ENCODE data around the gene CMTM7.

Gene CMTM7

GRCh38 chr3:32488474-32489008 is 96.9 kb downstream of the CMTM7 start:
- DNase-seq (ENCODE audit: low read depth, low spot score) = no peak

DNA sequence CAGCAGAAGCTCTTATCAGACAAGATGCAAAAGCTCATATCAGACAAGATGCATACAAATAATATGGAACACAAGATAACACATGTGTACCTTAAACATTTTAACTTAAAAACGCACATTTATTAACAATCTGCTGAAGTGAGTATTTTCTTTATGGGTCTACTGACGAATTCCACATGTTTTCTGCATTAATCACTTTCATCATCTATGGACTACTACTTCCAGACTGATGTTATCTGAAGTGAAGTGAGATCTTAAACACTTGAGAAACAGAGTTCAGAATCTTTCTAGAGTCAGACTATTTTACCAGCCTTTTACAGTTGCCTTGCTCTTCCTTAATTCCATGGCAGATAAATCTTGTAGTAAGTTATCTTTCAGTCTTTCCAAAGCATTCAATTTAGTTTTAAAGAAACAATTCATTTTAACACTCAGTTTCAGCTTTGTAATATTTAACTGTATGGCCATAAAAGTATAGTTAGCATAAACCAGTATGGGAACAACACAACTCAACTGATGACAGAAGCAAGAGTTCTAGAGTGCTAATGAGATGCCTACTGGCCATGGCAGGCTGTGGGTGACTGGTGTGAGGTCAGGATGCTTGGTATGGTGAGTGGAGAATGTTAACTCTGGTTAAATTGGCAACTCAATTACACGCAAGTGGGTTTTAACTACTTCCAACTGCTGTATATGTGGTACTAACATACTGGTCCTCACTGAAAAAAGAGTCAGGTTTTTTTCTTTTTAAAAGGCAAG is 101.2 kb downstream of the CMTM7 start:
- no peak for DNase-seq (ENCODE audit: low read depth, low spot score)

DNA sequence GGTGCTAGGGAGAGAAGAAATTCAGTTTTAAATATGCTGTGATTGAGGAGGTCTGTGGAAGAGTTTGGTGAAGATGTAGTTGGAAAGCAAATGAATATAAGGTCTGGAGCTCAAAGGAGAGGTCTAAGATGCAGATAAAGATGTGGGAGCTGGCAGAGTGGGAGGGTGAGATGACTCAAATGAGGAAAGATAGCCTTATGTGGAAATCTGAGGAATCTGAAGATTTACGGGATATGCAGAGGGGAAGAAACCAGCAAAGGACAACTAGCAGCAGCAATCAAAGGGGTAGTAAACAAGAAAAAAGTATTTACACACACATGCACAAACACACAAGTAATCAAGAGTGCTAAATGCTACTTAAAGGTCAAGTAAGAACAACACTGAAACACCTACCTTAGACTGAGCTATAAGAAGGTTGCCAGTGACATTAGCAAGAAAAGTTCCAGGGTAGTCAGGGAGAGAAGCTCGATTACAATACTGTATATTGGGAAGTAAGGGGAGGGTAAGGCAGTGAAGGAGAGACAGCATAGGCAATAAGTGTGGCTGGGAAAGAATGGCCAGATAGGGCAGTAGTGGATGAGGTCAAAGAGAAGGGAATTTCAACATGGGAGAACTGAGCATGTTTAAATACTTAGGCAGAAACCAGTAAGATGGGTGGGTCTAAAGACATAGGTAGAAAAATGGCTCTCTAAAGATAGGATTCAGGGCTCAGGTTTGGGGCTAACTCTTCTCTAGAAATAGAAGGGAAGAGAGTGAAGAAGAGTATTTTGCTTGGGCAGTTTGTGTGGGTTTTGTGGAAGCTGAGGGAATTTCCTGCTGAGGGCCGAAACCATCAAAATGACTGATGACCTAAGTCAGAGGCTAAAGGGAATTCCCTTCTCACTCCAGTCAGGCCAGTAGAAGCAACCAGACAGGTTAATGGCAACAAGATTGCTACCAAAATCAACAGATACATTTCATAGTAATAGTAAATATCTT is 102.1 kb downstream of the CMTM7 start:
- DNase-seq (ENCODE audit: low read depth, low spot score) = no peak

GRCh38 chr3:32495085-32495484 is 103.4 kb downstream of the CMTM7 start:
- no peak for DNase-seq (ENCODE audit: low read depth, low spot score)

- DNase-seq (ENCODE audit: low read depth, low spot score) = no peak
Observed at GRCh38 chr3:32495609-32496008, 104.0 kb downstream of the CMTM7 start.

DNA sequence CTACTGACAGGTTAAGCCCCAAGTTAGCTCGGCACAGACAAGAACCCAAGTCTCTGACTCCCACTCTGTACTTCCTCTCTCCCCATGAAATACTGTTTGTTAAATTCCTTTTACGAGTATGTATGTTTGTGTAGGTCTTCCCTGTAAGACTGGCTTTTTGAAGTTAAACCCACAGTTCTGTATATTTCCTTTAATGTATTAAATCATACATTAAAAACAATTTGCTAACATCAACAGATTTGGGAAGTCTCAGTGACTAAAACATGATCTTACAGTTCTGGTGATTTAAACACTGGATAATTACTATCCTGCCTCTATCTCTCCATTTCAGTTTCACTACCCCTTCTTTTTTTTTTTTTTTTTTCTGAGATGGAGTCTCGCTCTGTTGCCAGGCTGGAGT is 106.6 kb downstream of the CMTM7 start:
- no peak for DNase-seq (ENCODE audit: low read depth, low spot score)

GRCh38 chr3:32498992-32499391 is 107.3 kb downstream of the CMTM7 start:
- DNase-seq (ENCODE audit: low read depth, low spot score) = no peak

DNA sequence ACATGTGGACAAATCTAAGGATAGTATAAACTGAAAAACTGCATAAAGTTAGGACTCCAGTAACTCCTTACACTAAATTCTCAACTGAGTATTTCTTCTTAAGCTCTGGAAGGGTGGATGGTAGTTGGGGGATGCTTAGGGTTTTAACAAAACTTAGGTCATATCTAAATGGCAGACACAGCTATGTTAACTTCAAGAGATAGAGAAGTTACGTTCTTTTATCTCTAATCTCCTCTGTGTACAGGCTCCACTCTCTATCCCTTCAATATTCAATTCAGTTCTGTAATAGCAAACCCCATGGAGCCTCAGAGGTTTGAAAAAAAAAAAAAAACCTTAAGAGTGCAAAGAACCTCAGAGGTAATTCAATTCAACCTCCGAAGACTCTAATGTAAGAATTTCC is 107.9 kb downstream of the CMTM7 start:
- DNase-seq (ENCODE audit: low read depth, low spot score) = no peak

DNA sequence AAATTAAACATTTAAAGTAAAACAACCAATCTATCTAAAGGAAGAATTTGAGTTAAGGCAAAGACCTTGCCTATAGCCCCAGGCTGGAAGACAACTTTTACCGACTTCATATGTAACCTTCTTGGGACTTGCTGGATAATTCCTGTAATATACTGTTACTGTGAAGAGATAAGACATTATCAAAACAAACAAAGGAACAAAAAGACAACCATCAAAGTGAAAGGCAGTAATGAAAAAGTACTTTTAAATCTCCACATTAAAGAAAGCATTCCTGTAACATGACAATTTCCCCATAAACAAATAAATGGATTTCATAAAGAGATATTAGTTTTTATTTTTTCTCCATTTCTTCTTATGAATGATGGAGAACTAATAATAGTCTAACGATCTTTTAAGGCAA is 108.6 kb downstream of the CMTM7 start:
- no peak for DNase-seq (ENCODE audit: low read depth, low spot score)

GRCh38 chr3:32500880-32501782 is 109.5 kb downstream of the CMTM7 start:
- DNase-seq (ENCODE audit: low read depth, low spot score) = no peak

GRCh38 chr3:32501783-32502117 is 110.1 kb downstream of the CMTM7 start:
- DNase-seq (ENCODE audit: low read depth, low spot score) = no peak

GRCh38 chr3:32502118-32502945 is 110.7 kb downstream of the CMTM7 start, which contains the start of gene CMTM6:
Gene CMTM6 (minus strand): TSS chr3:32502852. CDS start chr3:32502745, 107 bp downstream.
- no peak for DNase-seq (ENCODE audit: low read depth, low spot score)

- no peak for DNase-seq (ENCODE audit: low read depth, low spot score)
Observed at GRCh38 chr3:32502946-32503286, 111.3 kb downstream of the CMTM7 start.

Data from iPS DF 19.7 (cell line).